Measurements from ENCODE around the gene JUP. TPM values are rescaled to one million over a fixed set of nuclear protein-coding genes. Genes with fewer than 3 reads are reported as not detected.

Gene JUP
- total and polyA plus RNA-seq, 2 of the 13 experiments (the other 11 are each of a cell fraction or from before 2014, with no cell fraction given) = 12.1 to 20.6 TPM

- TF ChIP-seq ZNF619 (CRISPR knock-in tag; IDR thresholded peaks at IDR 0.05) (no peak), ZNF546 (CRISPR knock-in tag; conservative IDR thresholded peaks at IDR 0.05) (no peak), PAF1 (CRISPR knock-in tag; IDR thresholded peaks at IDR 0.05) (no peak), ZFP41 (CRISPR knock-in tag; IDR thresholded peaks at IDR 0.05; ENCODE audit: borderline replicate concordance) (no peak), SRSF1 (optimal IDR thresholded peaks at IDR 0.05; ENCODE audit: low read depth, low read length) (peak; percentile 51), CEBPG (CRISPR knock-in tag; IDR thresholded peaks at IDR 0.05) (peak; percentile 16; the same call in 1 of the 2 replicates), HIC2 (CRISPR knock-in tag; IDR thresholded peaks at IDR 0.05; ENCODE audit: low read depth) (no peak), ZNF138 (CRISPR knock-in tag; IDR thresholded peaks at IDR 0.05; ENCODE audit: low read depth) (0 out of 2 replicates have a peak, but pooled peaks have one; percentile 45), PRPF4 (IDR thresholded peaks at IDR 0.05; ENCODE audit: low read depth, low read length, poor library complexity, severe bottlenecking) (no peak), ZNF720 (CRISPR knock-in tag; IDR thresholded peaks at IDR 0.05) (no peak), NCOA5 (CRISPR knock-in tag; IDR thresholded peaks at IDR 0.05) (no peak), THAP7 (CRISPR knock-in tag; IDR thresholded peaks at IDR 0.05) (peak; percentile 52), ZNF569 (CRISPR knock-in tag; IDR thresholded peaks at IDR 0.05; ENCODE audit: borderline replicate concordance) (no peak), HINFP (CRISPR knock-in tag; IDR thresholded peaks at IDR 0.05; ENCODE audit: low read depth) (no peak), ZNF776 (CRISPR knock-in tag; IDR thresholded peaks at IDR 0.05) (no peak), ZNF232 (CRISPR knock-in tag; IDR thresholded peaks at IDR 0.05; ENCODE audit: borderline replicate concordance) (no peak), KLF9 (CRISPR knock-in tag; IDR thresholded peaks at IDR 0.05; ENCODE audit: low read depth) (no peak), NFRKB (IDR thresholded peaks at IDR 0.05) (no peak), RERE (CRISPR knock-in tag; IDR thresholded peaks at IDR 0.05; ENCODE audit: low read depth) (no peak), SUZ12 (IDR thresholded peaks at IDR 0.05; ENCODE audit: low read depth, low read length) (no peak), SIN3A (IDR thresholded peaks at IDR 0.05; ENCODE audit: borderline replicate concordance, low read depth, low read length) (0 out of 2 replicates have a peak, but pooled peaks have one; percentile 1)
Measured at GRCh38 chr17:41793784-41794539, 7.5 kb upstream of the JUP start (continued).
